ENCODE measurements around the gene IL9. TPM values are rescaled to one million over a fixed set of nuclear protein-coding genes. Genes with fewer than 3 reads are reported as not detected.

IL9 gene
- total and polyA plus RNA-seq, 2 of the 4 experiments (the other 2 are of a cell fraction): not detected

DNA sequence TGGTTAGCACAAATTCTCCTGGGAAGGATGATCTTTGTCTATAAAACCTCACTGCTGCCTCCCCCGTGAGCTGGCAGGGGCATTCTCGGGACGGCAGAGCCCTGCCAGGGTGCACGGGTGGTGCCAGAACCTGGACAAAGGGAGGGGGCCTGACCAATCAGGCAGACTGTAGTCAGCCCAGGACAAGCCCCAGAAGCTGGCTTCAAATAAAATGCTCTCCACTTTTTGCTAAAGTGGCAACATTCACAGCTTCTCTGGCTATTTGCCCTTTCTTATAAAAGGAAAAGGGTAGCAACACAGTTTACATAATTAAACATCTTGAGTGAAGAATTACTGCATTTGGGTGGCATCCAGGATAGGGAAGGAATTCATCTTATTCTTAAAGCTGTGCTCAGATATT is 14.4 kb downstream of the IL9 start:
- in situ Hi-C loops (cut with MboI; ENCODE audit: low sequenced_read_pairs) (no loop called here), intact Hi-C loops (cut with micrococcal nuclease) (loop anchor here (10.0 kb wide), 1 partner anchor 544 kb away; no protein-coding TSS in a partner anchor), dilution Hi-C loops (cut with HindIII; ENCODE audit: low sequenced_read_pairs, unreplicated experiment) (no loop called here)
- no peak overlapping the region for H4K91ac ChIP-seq (ENCODE audit: insufficient read depth, low read depth, low read length)
- ChIA-PET CTCF (no interaction called here), POLR2A (ENCODE audit: unreplicated experiment) (no interaction called here)
- no peak overlapping the region for H3K9ac ChIP-seq (ENCODE audit: low read depth, low read length)
- H3K18ac ChIP-seq (ENCODE audit: low read depth, low read length): no peak overlapping the region
- H3K27ac ChIP-seq (ENCODE audit: insufficient read depth, low read length): no peak overlapping the region
- H2BK15ac ChIP-seq (ENCODE audit: low read depth, low read length): no peak overlapping the region
- H3K14ac ChIP-seq (replicated peaks; ENCODE audit: low read depth, low read length): no peak overlapping the region
- no peak overlapping the region for H2BK5ac ChIP-seq (ENCODE audit: low read depth, low read length, poor library complexity, severe bottlenecking)
- no peak for TF ChIP-seq RFX5 (IDR thresholded peaks at IDR 0.05; ENCODE audit: low read depth, low read length)
- TF ChIP-seq MXI1 (IDR thresholded peaks at IDR 0.05; ENCODE audit: borderline replicate concordance, low read depth, low read length): no peak
- TF ChIP-seq MAZ (IDR thresholded peaks at IDR 0.05; ENCODE audit: borderline replicate concordance, low read depth, low read length): no peak
- no peak for TF ChIP-seq CHD1 (IDR thresholded peaks at IDR 0.05; ENCODE audit: low read depth, low read length)
- no peak for TF ChIP-seq FOS (IDR thresholded peaks at IDR 0.05; ENCODE audit: low read depth, low read length)
- TF ChIP-seq BHLHE40 (IDR thresholded peaks at IDR 0.05; ENCODE audit: low read depth, low read length): no peak
- no peak for TF ChIP-seq POLR2A (IDR thresholded peaks at IDR 0.05; ENCODE audit: low read depth, low read length)
- TF ChIP-seq RCOR1 (IDR thresholded peaks at IDR 0.05; ENCODE audit: insufficient replicate concordance, low read length): no peak
- no peak overlapping the region for H3K4ac ChIP-seq (ENCODE audit: low read depth, low read length)
- no peaks in the 10 kb centered on the region for H3K9me3 ChIP-seq (ENCODE audit: control insufficient read depth, insufficient read depth, low read length)
- no peak overlapping the region for H2AFZ ChIP-seq (replicated peaks; ENCODE audit: low read length, poor library complexity)
- no peaks in the 10 kb centered on the region for H3K4me1 ChIP-seq (ENCODE audit: control insufficient read depth, insufficient read depth, low read length)
- BruUV-seq (replicated peaks): no TSS peak
- no peak overlapping the region for H3K23ac ChIP-seq (ENCODE audit: low read depth, low read length)
- no peak overlapping the region for H4K8ac ChIP-seq (ENCODE audit: low read depth in 2 of 2, low read length in 2 of 2)
- no peak overlapping the region for H3K4me3 ChIP-seq (ENCODE audit: insufficient read depth, low read depth, low read length)
- DNase-seq (no peak), ATAC-seq (ENCODE audit: low read depth) (no peak)
- no peaks in the 10 kb centered on the region for H3K36me3 ChIP-seq (ENCODE audit: control insufficient read depth, insufficient read depth, low read length)
- H3K4me2 ChIP-seq (ENCODE audit: low read depth, low read length): no peak overlapping the region
- no peak overlapping the region for H2AK9ac ChIP-seq (replicated peaks; ENCODE audit: low read depth, low read length, poor library complexity)
- H4K5ac ChIP-seq (ENCODE audit: low read depth, low read length): no peak overlapping the region
- H3K9me1 ChIP-seq (ENCODE audit: insufficient read depth, low read length): no peaks in the 10 kb centered on the region
- no peak overlapping the region for H3K56ac ChIP-seq (ENCODE audit: extremely low read depth, insufficient read depth, low read length)
- no peak overlapping the region for H2AK5ac ChIP-seq (ENCODE audit: low read depth, low read length)
- no peak overlapping the region for H2BK20ac ChIP-seq (ENCODE audit: low read depth, low read length)
- no peaks in the 10 kb centered on the region for H4K20me1 ChIP-seq (ENCODE audit: insufficient read depth, low read length)
- WGBS, 2 experiments (ENCODE audit: extremely low coverage in 2 of 2, insufficient read length in 1 of 2): 47% methylated on average over 4 of the region's 4 CpGs; no CpG with 5 or more reads in 1 of the 2 experiments
- peaks cover 25% of the 10 kb centered on the region for H3K27me3 ChIP-seq (ENCODE audit: control insufficient read depth, insufficient read depth, low read length)
- H2BK120ac ChIP-seq (ENCODE audit: low read depth, low read length): no peak overlapping the region
- H3K79me1 ChIP-seq (ENCODE audit: low read depth in 1 of 2, low read length in 2 of 2): no peaks in the 10 kb centered on the region

Data from IMR-90 (cell line).